SK-N-SH treated with all-trans-retinoic acid at 6 μM for 48 hours (cell line): Measurements from ENCODE around the gene BBC3.

Experiments
- CSDC2 ChIP-seq: fragments of 250-450 bp; sonication (Bioruptor Pico); IDR thresholded peaks from 2 replicates; pipeline ENCODE4 v1.5.0; 2020; ENCODE audit warnings: mild to moderate bottlenecking, moderate library complexity
- GLIS3 ChIP-seq: fragments of 250-450 bp; sonication (Bioruptor Pico); IDR thresholded peaks from 2 replicates; pipeline ENCODE4 v1.5.0; 2020; ENCODE audit warnings: mild to moderate bottlenecking, moderate library complexity
- ISL1 ChIP-seq: fragments of 250-450 bp; sonication (Bioruptor Pico); IDR thresholded peaks from 2 replicates; pipeline ENCODE4 v2.1.2; 2022; ENCODE audit warnings: mild to moderate bottlenecking, moderate library complexity
- OSR1 ChIP-seq: fragments of 250-450 bp; sonication (Bioruptor Pico); IDR thresholded peaks from 2 replicates; pipeline ENCODE4 v1.8.0; 2022; ENCODE audit warnings: moderate library complexity, mild to moderate bottlenecking, inconsistent platforms
- TF ChIP-seq, protein P1 (sequence below): fragments of 250-450 bp; sonication (Bioruptor Pico); IDR thresholded peaks from 2 replicates; pipeline ENCODE4 v1.8.0; 2020; ENCODE audit warnings: mild to moderate bottlenecking, moderate library complexity, borderline replicate concordance
- TF ChIP-seq, protein P2 (sequence below): fragments of 250-450 bp; sonication (Bioruptor Pico); IDR thresholded peaks from 2 replicates; pipeline ENCODE4 v1.8.0; 2021; ENCODE audit warnings: low read depth, mild to moderate bottlenecking, moderate library complexity, borderline replicate concordance
- TF ChIP-seq, protein P3 (sequence below): fragments of 250-450 bp; sonication (Bioruptor Pico); IDR thresholded peaks from 2 replicates; pipeline ENCODE4 v1.5.1; 2020; ENCODE audit warnings: low read depth, mild to moderate bottlenecking, moderate library complexity

- no peak for TF ChIP-seq GLIS3 (CRISPR knock-in tag)
- TF ChIP-seq ISL1 = no peak
- TF ChIP-seq CSDC2 (CRISPR knock-in tag) = no peak
- TF ChIP-seq, protein P1, sequence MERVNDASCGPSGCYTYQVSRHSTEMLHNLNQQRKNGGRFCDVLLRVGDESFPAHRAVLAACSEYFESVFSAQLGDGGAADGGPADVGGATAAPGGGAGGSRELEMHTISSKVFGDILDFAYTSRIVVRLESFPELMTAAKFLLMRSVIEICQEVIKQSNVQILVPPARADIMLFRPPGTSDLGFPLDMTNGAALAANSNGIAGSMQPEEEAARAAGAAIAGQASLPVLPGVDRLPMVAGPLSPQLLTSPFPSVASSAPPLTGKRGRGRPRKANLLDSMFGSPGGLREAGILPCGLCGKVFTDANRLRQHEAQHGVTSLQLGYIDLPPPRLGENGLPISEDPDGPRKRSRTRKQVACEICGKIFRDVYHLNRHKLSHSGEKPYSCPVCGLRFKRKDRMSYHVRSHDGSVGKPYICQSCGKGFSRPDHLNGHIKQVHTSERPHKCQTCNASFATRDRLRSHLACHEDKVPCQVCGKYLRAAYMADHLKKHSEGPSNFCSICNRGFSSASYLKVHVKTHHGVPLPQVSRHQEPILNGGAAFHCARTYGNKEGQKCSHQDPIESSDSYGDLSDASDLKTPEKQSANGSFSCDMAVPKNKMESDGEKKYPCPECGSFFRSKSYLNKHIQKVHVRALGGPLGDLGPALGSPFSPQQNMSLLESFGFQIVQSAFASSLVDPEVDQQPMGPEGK (CRISPR knock-in tag) = no peak
- no peak for TF ChIP-seq OSR1
- TF ChIP-seq, protein P2, sequence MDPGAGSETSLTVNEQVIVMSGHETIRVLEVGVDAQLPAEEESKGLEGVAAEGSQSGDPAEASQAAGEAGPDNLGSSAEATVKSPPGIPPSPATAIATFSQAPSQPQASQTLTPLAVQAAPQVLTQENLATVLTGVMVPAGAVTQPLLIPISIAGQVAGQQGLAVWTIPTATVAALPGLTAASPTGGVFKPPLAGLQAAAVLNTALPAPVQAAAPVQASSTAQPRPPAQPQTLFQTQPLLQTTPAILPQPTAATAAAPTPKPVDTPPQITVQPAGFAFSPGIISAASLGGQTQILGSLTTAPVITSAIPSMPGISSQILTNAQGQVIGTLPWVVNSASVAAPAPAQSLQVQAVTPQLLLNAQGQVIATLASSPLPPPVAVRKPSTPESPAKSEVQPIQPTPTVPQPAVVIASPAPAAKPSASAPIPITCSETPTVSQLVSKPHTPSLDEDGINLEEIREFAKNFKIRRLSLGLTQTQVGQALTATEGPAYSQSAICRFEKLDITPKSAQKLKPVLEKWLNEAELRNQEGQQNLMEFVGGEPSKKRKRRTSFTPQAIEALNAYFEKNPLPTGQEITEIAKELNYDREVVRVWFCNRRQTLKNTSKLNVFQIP (CRISPR knock-in tag) = no peak
- TF ChIP-seq, protein P3, sequence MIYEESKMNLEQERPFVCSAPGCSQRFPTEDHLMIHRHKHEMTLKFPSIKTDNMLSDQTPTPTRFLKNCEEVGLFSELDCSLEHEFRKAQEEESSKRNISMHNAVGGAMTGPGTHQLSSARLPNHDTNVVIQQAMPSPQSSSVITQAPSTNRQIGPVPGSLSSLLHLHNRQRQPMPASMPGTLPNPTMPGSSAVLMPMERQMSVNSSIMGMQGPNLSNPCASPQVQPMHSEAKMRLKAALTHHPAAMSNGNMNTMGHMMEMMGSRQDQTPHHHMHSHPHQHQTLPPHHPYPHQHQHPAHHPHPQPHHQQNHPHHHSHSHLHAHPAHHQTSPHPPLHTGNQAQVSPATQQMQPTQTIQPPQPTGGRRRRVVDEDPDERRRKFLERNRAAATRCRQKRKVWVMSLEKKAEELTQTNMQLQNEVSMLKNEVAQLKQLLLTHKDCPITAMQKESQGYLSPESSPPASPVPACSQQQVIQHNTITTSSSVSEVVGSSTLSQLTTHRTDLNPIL (CRISPR knock-in tag) = no peak
Measured at GRCh38 chr19:47183601-47184000, 47.4 kb downstream of the BBC3 start.
